Psoas muscle (tissue), 8 donors: ENCODE results near the gene MORN1. TPM values are rescaled to one million over a fixed set of nuclear protein-coding genes. Genes with fewer than 3 reads are reported as not detected.

ENCODE experiments used
- ATAC-seq, 4 donors: fragments of 200-7000 bp; cut with Tn5 transposase; one replicate each; pipeline ENCODE4 v1.9.1; 2020; ENCODE audit warnings: moderate library complexity in 3 of 4, mild to moderate bottlenecking in 2 of 4
- DNase-seq, 2 donors: peaks; one replicate each; pipeline ENCODE4 v3.0.0-alpha.2; 2020
- H3K27ac ChIP-seq: fragments of 200-600 bp; one replicate; pipeline ENCODE4 v1.8.0; 2022
- H3K27me3 ChIP-seq, 3 donors: fragments of 200-600 bp in 1 of 3; one replicate each; pipeline versions ENCODE4 v1.6.1 to v1.8.0; 2013 to 2022; ENCODE audit warnings: low read length in 2 of 3, mild to moderate bottlenecking in 2 of 3, moderate library complexity in 1 of 3; ENCODE audit not compliant: insufficient read depth in 3 of 3
- H3K36me3 ChIP-seq, 2 donors: fragments of 200-600 bp in 1 of 2; one replicate each; pipeline versions ENCODE4 v1.6.1 to v1.8.0; 2013 to 2022; ENCODE audit warnings: low read depth in 1 of 2, mild to moderate bottlenecking in 1 of 2, moderate library complexity in 1 of 2; ENCODE audit not compliant: insufficient read depth in 1 of 2
- H3K4me1 ChIP-seq: fragments of 200-600 bp; one replicate; pipeline ENCODE4 v1.8.0; 2022
- H3K4me3 ChIP-seq: fragments of 200-600 bp; one replicate; pipeline ENCODE4 v1.8.0; 2022; ENCODE audit warnings: mild to moderate bottlenecking
- H3K9me3 ChIP-seq: fragments of 200-600 bp; one replicate; pipeline ENCODE4 v1.8.0; 2022
- WGBS, 3 donors: extraction: QIAGEN DNeasy Blood & Tissue Kit; methylation state at CpG; one replicate each; pipeline versions ENCODE4 v1.1.6 to v1.1.7; 2013; 5-methylcytosine and 5-hydroxymethylcytosine counted together
- intact Hi-C, 2 donors: fragments of 100-400 bp; cut with DNase I; formaldehyde crosslinking; loops; one replicate each; pipeline versions ENCODE4 v1.11.0 to v1.14.2; 2022
- polyA plus RNA-seq, 3 donors: library from polyadenylated mRNA; stranded (reverse); fragments of 200-250 nt; gene quantifications; one replicate each; pipeline ENCODE4 v1.2.3, GENCODE V29; 2013
- total RNA-seq, 4 donors: library from RNA; stranded (reverse); fragmentation: NEBNext Ultra II Directional in 2 of 4; extraction: Animal tissue kit (Norgen Biotek cat#: 25700) in 2 of 4; gene quantifications; one replicate each; pipeline versions ENCODE4 v1.2.1 to v1.2.4, GENCODE V29; 2021 to 2023
- TF ChIP-seq, protein P1 (sequence below): fragments of 200-600 bp; IDR thresholded peaks from one replicate; pipeline ENCODE4 v1.8.0; 2022; ENCODE audit warnings: antibody characterized with exemption
- donor health status: healthy with polysubstance abuse.
- donor health status: DM: no; HTN: no; CAD: no; lungs with moderate emphysema.
- donor health status: Bipolar disorder and iron deficiency.
- donor health status: healthy.
- donor health status: DM: yes; HTN: yes; CAD: no.
- donor health status: DM: no; HTN: no; CAD: no.
- donor health status: DM: no; HTN: no; CAD: no.
- donor health status: DM: yes; HTN: yes; CAD: no.

The MORN1 gene
- total and polyA plus RNA-seq, 7 donors = 1.2 to 7.3 (median 4.2) TPM

DNA sequence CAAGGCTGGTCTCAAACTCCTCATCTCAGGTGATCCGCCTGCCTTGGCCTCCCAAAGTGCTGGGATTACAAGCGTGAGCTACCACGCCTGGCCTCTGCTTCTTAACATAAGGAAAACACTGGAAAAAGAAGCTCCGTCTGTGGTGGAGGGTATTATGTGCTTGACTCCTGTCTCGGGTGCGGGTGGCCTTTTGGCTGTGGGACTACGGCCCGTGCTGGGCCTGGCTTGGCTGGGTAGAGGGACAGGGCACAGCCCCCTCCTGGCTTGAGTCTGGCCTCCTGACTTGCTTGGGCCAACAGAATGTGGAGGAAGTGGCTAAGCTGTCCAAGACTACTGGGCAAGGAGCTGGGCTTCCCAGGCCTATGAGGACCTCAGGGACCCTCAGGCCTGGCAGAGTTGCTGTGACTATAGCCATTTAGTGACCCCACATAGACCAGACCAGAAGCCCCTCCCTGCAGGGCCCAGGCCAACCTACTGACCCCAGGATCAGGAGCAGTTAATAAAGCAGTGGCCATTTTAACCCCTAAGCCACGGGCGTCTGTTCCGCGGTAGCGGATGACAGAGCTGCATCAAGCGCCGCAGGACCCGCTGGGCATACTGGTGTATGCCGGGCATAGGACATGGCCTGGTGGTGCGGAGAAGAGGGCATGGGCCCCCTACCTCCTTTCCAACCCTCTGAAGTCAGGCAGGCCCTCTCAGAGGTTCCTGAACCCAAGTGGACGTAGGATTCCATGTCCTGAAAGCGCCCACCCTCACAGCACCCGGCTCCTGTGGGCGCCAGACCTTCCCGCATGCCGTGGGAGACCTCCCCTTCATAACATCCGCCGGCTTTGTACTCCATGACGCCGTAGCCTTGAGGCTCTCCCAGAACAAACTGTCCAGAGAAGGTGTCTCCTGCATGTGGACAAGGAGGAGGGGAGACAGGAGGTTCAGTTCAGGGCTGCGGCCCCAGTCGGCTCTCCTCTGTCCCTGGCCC is 4.4 kb downstream of the MORN1 start:
- no peak for ATAC-seq

DNA sequence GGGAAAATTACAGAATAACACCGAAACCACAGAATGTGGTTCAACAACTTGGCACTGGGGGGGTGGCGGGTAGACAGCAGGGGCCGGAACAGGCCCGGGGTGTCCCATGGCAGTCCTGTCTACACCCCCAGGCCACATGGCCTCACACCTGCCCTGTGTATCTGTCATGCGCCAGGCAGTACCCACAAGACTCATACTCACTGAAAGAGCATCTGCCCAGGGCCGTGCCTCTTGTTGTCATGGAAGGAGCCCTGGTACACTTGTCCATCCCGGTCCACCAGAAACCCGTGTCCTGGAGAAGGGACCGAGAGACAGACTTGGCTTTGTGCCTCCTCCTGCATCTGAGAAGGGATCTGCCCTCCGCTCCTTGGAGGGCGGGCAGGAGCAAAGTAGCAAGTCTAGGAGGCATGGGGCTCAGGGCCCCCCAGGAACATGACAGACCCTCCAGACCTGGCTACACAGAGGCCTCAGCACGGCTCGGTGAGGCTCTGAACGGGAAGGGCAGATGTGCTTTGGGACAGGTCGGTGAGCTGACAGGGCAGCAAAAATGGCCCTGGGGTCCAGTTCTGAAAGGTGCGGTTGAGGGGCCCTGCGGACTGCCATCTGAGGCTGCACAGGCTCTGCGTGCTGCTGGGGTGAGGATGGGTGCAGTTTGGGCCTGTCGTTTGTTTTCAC is 5.6 kb downstream of the MORN1 start:
- ATAC-seq (no peak), DNase-seq (peak in 1 of 2 donors; percentile 31)
- Histone ChIP-seq H3K4me3 (no peak overlapping the region), H3K27ac (no peak overlapping the region), H3K27me3 (no peaks in the 10 kb centered on the region), H3K36me3 (peaks cover 0 to 7% of the 10 kb centered on the region in 2 donors), H3K4me1 (peaks cover 6% of the 10 kb centered on the region), H3K9me3 (no peaks in the 10 kb centered on the region)
- intact Hi-C loops = no loop called here
- TF ChIP-seq, protein P1, sequence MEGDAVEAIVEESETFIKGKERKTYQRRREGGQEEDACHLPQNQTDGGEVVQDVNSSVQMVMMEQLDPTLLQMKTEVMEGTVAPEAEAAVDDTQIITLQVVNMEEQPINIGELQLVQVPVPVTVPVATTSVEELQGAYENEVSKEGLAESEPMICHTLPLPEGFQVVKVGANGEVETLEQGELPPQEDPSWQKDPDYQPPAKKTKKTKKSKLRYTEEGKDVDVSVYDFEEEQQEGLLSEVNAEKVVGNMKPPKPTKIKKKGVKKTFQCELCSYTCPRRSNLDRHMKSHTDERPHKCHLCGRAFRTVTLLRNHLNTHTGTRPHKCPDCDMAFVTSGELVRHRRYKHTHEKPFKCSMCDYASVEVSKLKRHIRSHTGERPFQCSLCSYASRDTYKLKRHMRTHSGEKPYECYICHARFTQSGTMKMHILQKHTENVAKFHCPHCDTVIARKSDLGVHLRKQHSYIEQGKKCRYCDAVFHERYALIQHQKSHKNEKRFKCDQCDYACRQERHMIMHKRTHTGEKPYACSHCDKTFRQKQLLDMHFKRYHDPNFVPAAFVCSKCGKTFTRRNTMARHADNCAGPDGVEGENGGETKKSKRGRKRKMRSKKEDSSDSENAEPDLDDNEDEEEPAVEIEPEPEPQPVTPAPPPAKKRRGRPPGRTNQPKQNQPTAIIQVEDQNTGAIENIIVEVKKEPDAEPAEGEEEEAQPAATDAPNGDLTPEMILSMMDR = no peak
- 79 to 87% (median 83%) methylated on average over 19 of the region's 19 CpGs for WGBS, 3 donors

More for the DNA sequence above, 4.4 kb downstream of the MORN1 start:
- H3K9me3 ChIP-seq = no peaks in the 10 kb centered on the region
- intact Hi-C loops = no loop called here
- H3K27me3 ChIP-seq = no peaks in the 10 kb centered on the region
- no peak overlapping the region for H3K4me3 ChIP-seq
- TF ChIP-seq, protein P1 = no peak
- WGBS, 3 donors = 93% methylated on average over 30 of the region's 30 CpGs
- DNase-seq = peak in 1 of 2 donors; percentile 40
- no peak overlapping the region for H3K27ac ChIP-seq
- peaks cover 0 to 7% of the 10 kb centered on the region in 2 donors for H3K36me3 ChIP-seq
- peaks cover 9% of the 10 kb centered on the region for H3K4me1 ChIP-seq

DNA sequence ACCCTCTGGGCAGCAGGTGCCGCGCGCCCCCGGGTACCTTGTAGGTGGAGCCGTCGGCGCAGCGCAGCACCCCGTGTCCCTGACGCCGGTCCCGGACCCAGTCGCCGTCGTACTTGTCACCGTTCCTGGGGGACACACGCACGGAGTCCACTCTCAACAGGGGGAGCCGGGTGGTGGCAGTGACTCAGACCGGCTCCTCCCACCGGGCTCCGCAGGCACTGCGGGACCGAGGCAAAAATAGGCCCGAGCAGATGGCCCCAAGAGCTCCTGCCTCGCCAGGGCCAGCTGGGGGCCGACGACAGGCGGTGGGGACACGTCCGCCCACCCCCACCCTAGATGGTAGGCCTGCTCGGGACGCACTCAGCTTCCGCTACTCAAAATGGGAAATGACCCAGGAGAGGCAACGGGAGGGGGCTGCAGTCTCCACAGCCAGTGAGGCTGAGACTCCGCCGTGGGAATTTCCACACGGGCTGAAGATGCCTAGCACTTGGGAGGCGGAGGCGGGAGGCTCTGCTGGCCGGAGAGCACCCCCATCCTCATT is 6.3 kb downstream of the MORN1 start:
- peaks cover 0 to 7% of the 10 kb centered on the region in 2 donors for H3K36me3 ChIP-seq
- H3K27ac ChIP-seq = no peak overlapping the region
- ATAC-seq (no peak), DNase-seq (peak in 1 of 2 donors; percentile 53)
- no peaks in the 10 kb centered on the region for H3K9me3 ChIP-seq
- H3K4me3 ChIP-seq = no peak overlapping the region
- WGBS, 3 donors = 56 to 66% (median 59%) methylated on average over 29 to 41 of the region's 41 CpGs
- no peaks in the 10 kb centered on the region for H3K27me3 ChIP-seq
- intact Hi-C loops = no loop called here
- H3K4me1 ChIP-seq = no peaks in the 10 kb centered on the region
- TF ChIP-seq, protein P1 = no peak

DNA sequence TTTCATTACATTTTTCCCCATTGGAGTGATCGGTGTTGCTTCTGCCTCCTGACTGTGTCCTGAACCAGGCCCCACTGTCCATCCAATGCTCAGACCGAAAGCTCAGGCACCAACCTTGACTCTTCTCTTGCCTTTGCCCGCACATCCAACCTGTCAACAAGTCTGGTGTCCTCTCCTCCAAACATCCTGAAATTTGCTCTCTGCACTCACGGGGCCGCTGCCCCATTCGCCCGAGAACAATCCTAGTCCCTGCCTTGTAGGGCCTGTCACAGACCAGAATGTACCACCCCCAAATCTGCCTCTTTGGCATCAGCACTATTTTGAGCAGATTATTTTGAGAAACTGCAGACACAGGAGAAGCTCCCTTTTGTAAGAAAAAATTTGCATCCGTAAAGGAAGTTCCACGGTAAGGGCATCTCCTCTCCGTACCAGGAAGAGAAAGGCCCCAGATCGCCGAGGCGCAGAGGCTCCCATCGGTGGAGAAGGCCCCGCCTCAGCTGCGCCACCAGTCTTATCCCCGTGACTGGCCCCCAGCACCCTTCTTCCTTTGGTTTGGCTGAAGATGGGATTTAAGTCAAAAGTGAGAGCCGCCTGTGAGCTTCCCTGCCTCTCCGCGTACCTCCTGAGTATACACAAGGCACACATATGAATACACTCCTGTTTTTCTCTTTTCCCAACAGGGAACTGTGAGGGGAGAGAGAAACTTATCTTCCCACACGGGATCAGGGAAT is 7.1 kb downstream of the MORN1 start:
- TF ChIP-seq, protein P1 = no peak
- ATAC-seq = no peak
- H3K9me3 ChIP-seq = no peaks in the 10 kb centered on the region
- 87 to 92% (median 92%) methylated on average over 21 of the region's 21 CpGs for WGBS, 3 donors
- no peak overlapping the region for H3K27ac ChIP-seq
- no peak overlapping the region for H3K4me3 ChIP-seq
- no peaks in the 10 kb centered on the region for H3K4me1 ChIP-seq
- no peaks in the 10 kb centered on the region for H3K27me3 ChIP-seq
- intact Hi-C loops = no loop called here
- H3K36me3 ChIP-seq = peaks cover 0 to 7% of the 10 kb centered on the region in 2 donors
- peak in 1 of 2 donors; percentile 28 for DNase-seq
